Keratinocyte (primary cell): ENCODE data around the gene RHOJ. TPM values are rescaled to one million over a fixed set of nuclear protein-coding genes. Genes with fewer than 3 reads are reported as not detected.

Experiments used
- DNase-seq: peaks from one replicate; pipeline ENCODE4 v3.0.0-alpha.2; 2011; ENCODE audit warnings: low read depth, missing footprints, low spot score
- FAIRE-seq: peaks from 2 replicates; lab custom pipeline; 2011; peaks lifted over from hg19 to GRCh38; lab: Jason Lieb, UNC
- H2AFZ ChIP-seq: 2 replicates; pipeline ENCODE4 v1.6.0; 2012; ENCODE audit warnings: low read length, control low read depth, inconsistent platforms; ENCODE audit not compliant: control insufficient read depth
- H3K27ac ChIP-seq: 2 replicates; pipeline ENCODE4 v1.5.1; 2011; ENCODE audit warnings: low read length; ENCODE audit not compliant: control insufficient read depth, insufficient read depth
- H3K27me3 ChIP-seq: 3 replicates; pipeline ENCODE4 v1.6.0; 2011; ENCODE audit warnings: low read length; ENCODE audit not compliant: control insufficient read depth, insufficient read depth; ENCODE audit errors: extremely low read depth
- H3K36me3 ChIP-seq, 2 experiments: 2 replicates in 1 of 2; 3 replicates in 1 of 2; pipeline ENCODE4 v1.5.1; 2011; ENCODE audit warnings: low read length in 2 of 2, mild to moderate bottlenecking in 1 of 2; ENCODE audit not compliant: control insufficient read depth in 2 of 2, insufficient read depth in 2 of 2; ENCODE audit errors: extremely low read depth in 1 of 2
- H3K4me1 ChIP-seq: 3 replicates; pipeline ENCODE4 v1.5.1; 2011; ENCODE audit warnings: low read length; ENCODE audit not compliant: control insufficient read depth, insufficient read depth; ENCODE audit errors: extremely low read depth
- H3K4me2 ChIP-seq: 3 replicates; pipeline ENCODE4 v1.6.0; 2011; ENCODE audit warnings: low read depth, low read length; ENCODE audit not compliant: control insufficient read depth, insufficient read depth; ENCODE audit errors: extremely low read depth
- H3K4me3 ChIP-seq, 3 experiments: fragments of 200-600 bp in 1 of 3; sonication (generic) in 1 of 3; 2 replicates in 2 of 3; 3 replicates in 1 of 3; pipeline ENCODE4 v1.5.1; 2011 to 2016; ENCODE audit warnings: low read length in 3 of 3, mild to moderate bottlenecking in 3 of 3, control low read depth in 2 of 3, inconsistent platforms in 1 of 3, low read depth in 1 of 3, mixed read lengths in 1 of 3, mixed run types in 1 of 3, moderate library complexity in 1 of 3; ENCODE audit not compliant: control insufficient read depth in 2 of 3, insufficient read depth in 2 of 3; ENCODE audit errors: extremely low read depth in 1 of 3
- H3K79me2 ChIP-seq: 2 replicates; pipeline ENCODE4 v1.6.0; 2012; ENCODE audit warnings: low read length; ENCODE audit not compliant: control insufficient read depth, insufficient read depth
- H3K9ac ChIP-seq: 3 replicates; pipeline ENCODE4 v1.6.0; 2011; ENCODE audit warnings: low read length; ENCODE audit not compliant: control insufficient read depth, insufficient read depth; ENCODE audit errors: extremely low read depth
- H3K9me1 ChIP-seq: 3 replicates; pipeline ENCODE4 v1.6.0; 2011; ENCODE audit warnings: low read length; ENCODE audit not compliant: control insufficient read depth, insufficient read depth; ENCODE audit errors: extremely low read depth
- H3K9me3 ChIP-seq: 2 replicates; pipeline ENCODE4 v1.5.1; 2012; ENCODE audit warnings: low read depth, low read length; ENCODE audit not compliant: control insufficient read depth
- H4K20me1 ChIP-seq: 3 replicates; pipeline ENCODE4 v1.6.0; 2011; ENCODE audit warnings: low read length; ENCODE audit not compliant: control insufficient read depth, insufficient read depth; ENCODE audit errors: extremely low read depth
- EZH2 ChIP-seq: IDR thresholded peaks from one replicate; pipeline ENCODE4 v1.6.1; 2012; ENCODE audit warnings: inconsistent platforms, mild to moderate bottlenecking, low read length, moderate library complexity
- dilution Hi-C: fragments of 300-500 bp; cut with MboI; formaldehyde crosslinking; loops from one replicate; pipeline ENCODE4 v1.7.0; 2020; ENCODE audit warnings: low sequenced_read_pairs; ENCODE audit not compliant: extremely low pct_ligation_motif_present
- polyA plus RNA-seq, 5 experiments: library from polyadenylated mRNA; depleted of rRNA in 3 of 5; stranded (reverse) in 3 of 5; stranded (forward) in 1 of 5; unstranded in 1 of 5; fragments of >200 nt; gene quantifications; 1 replicate in 1 of 5; 2 replicates in 3 of 5; 3 replicates in 1 of 5; pipeline versions ENCODE4 v1.2.1 to v1.2.3, GENCODE V29; 2011 to 2012; ENCODE audit warnings: missing spikeins in 2 of 5, low read depth in 1 of 5, low replicate concordance in 1 of 5
- TF ChIP-seq, protein P1 (sequence below), 3 experiments: IDR thresholded peaks in 1 of 3; conservative IDR thresholded peaks in 1 of 3; optimal IDR thresholded peaks in 1 of 3; 2 replicates in 2 of 3; 3 replicates in 1 of 3; pipeline versions ENCODE3 to v1.5.1; 2011; ENCODE audit warnings: low read length in 3 of 3, mild to moderate bottlenecking in 3 of 3, moderate library complexity in 2 of 3, control low read depth in 1 of 3, inconsistent platforms in 1 of 3; ENCODE audit not compliant: insufficient read depth in 2 of 3; ENCODE audit errors: extremely low read depth in 1 of 3

RHOJ gene
- polyA plus RNA-seq, 1 donor (not counting 4 experiments of a cell fraction or from before 2014, with no cell fraction given) = 0.46 TPM

DNA sequence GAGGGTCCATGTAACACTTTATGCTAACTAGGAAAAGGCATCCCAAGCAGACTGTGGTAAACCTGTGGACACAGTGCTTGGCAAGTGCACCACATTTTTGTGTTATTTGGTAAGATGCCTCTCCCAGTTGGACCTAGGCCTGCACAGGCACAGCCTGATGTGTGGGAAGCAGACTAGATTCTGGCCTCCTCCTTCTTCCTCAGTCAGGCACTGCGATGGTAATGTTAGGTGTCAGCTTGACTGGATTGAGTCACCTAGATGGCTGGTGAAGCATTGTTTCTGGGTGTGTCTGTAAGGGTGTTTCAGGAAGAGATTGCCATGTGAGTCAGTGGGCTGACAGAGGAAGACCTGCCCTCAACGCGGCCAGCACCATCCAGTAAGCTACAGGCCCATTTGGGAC is 25.3 kb upstream of the RHOJ start:
- Histone ChIP-seq H3K4me2 (peak overlapping the region; percentile 68), H3K9ac (peak overlapping the region; percentile 64), H3K4me3 (no peak overlapping the region), H2AFZ (peak overlapping the region; percentile 15), H4K20me1 (no peaks in the 10 kb centered on the region), H3K4me1 (peaks cover 40% of the 10 kb centered on the region), H3K79me2 (no peaks in the 10 kb centered on the region), H3K27me3 (no peaks in the 10 kb centered on the region), H3K27ac (peak overlapping the region; percentile 91), H3K36me3 (no peaks in the 10 kb centered on the region), H3K9me1 (no peaks in the 10 kb centered on the region), H3K9me3 (peaks cover 2% of the 10 kb centered on the region)
- TF ChIP-seq, protein P1, sequence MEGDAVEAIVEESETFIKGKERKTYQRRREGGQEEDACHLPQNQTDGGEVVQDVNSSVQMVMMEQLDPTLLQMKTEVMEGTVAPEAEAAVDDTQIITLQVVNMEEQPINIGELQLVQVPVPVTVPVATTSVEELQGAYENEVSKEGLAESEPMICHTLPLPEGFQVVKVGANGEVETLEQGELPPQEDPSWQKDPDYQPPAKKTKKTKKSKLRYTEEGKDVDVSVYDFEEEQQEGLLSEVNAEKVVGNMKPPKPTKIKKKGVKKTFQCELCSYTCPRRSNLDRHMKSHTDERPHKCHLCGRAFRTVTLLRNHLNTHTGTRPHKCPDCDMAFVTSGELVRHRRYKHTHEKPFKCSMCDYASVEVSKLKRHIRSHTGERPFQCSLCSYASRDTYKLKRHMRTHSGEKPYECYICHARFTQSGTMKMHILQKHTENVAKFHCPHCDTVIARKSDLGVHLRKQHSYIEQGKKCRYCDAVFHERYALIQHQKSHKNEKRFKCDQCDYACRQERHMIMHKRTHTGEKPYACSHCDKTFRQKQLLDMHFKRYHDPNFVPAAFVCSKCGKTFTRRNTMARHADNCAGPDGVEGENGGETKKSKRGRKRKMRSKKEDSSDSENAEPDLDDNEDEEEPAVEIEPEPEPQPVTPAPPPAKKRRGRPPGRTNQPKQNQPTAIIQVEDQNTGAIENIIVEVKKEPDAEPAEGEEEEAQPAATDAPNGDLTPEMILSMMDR (optimal IDR thresholded peaks at IDR 0.05 in 1 of 3, IDR thresholded peaks at IDR 0.05 in 1 of 3, conservative IDR thresholded peaks at IDR 0.05 in 1 of 3; ENCODE audit: extremely low read depth in 1 of 3, insufficient read depth in 2 of 3, low read length in 3 of 3) = no peak
- no peak for TF ChIP-seq EZH2
- DNase-seq (peak; percentile 91), FAIRE-seq (peak; percentile 100)
- dilution Hi-C loops = loop anchor here (5.0 kb wide), 1 partner anchor 78 kb away; no protein-coding TSS in a partner anchor

GRCh38 chr14:63179383-63179782 is 24.9 kb upstream of the RHOJ start:
- DNase-seq = no peak
- H3K4me3 ChIP-seq = peak overlapping the region in 1 of 3 experiments; percentile 13
- H3K4me2 ChIP-seq = peak overlapping the region; percentile 68
- H3K79me2 ChIP-seq = no peaks in the 10 kb centered on the region
- peak; percentile 80 for FAIRE-seq
- peaks cover 2% of the 10 kb centered on the region for H3K9me3 ChIP-seq
- H3K36me3 ChIP-seq = no peaks in the 10 kb centered on the region
- H2AFZ ChIP-seq = peak overlapping the region; percentile 15
- H4K20me1 ChIP-seq = no peaks in the 10 kb centered on the region
- H3K9ac ChIP-seq = peak overlapping the region; percentile 64
- peaks cover 35% of the 10 kb centered on the region for H3K4me1 ChIP-seq
- no peaks in the 10 kb centered on the region for H3K9me1 ChIP-seq
- H3K27ac ChIP-seq = peak overlapping the region; percentile 91
- no peaks in the 10 kb centered on the region for H3K27me3 ChIP-seq
- dilution Hi-C loops = loop anchor here (5.0 kb wide), 1 partner anchor 78 kb away; no protein-coding TSS in a partner anchor
- TF ChIP-seq, protein P1 (optimal IDR thresholded peaks at IDR 0.05 in 1 of 3, IDR thresholded peaks at IDR 0.05 in 1 of 3, conservative IDR thresholded peaks at IDR 0.05 in 1 of 3; ENCODE audit: extremely low read depth in 1 of 3, insufficient read depth in 2 of 3, low read length in 3 of 3) = no peak
- TF ChIP-seq EZH2 = no peak
